DOHH2 (cell line): ENCODE measurements around the gene USP48.

Experiments used
- CTCF ChIP-seq: fragments of 200-600 bp; sonication (generic); IDR thresholded peaks from one replicate; pipeline ENCODE4 v1.5.1; 2014; ENCODE audit warnings: antibody characterized with exemption, mild to moderate bottlenecking, low read depth, low read length; ENCODE audit not compliant: poor library complexity, severe bottlenecking
- EZH2phosphoT487 ChIP-seq: fragments of 200-600 bp; sonication (generic); IDR thresholded peaks from 2 replicates; pipeline ENCODE4 v1.6.1; 2017; ENCODE audit warnings: borderline replicate concordance, mild to moderate bottlenecking, antibody characterized with exemption, low read length, moderate library complexity, mixed read lengths

GRCh38 chr1:21655259-21655658, 127.7 kb downstream of the USP48 start:
- TF ChIP-seq CTCF (no peak), EZH2phosphoT487 (no peak)
